ENCODE measurements around the gene BBOF1.

The BBOF1 gene

GRCh38 chr14:74029136-74029535 lies 10.0 kb downstream of the BBOF1 start:
- DNase-seq, result no peak

GRCh38 chr14:74034572-74034971 lies 15.4 kb downstream of the BBOF1 start:
- DNase-seq, result no peak

- no peak for DNase-seq
Measured at GRCh38 chr14:74035556-74035955, 16.4 kb downstream of the BBOF1 start.

GRCh38 chr14:74038020-74038859 lies 19.1 kb downstream of the BBOF1 start:
- peak in 1 of 2 experiments; percentile 13 for DNase-seq

- no peak for DNase-seq
Measured at GRCh38 chr14:74042296-74042695, 23.1 kb downstream of the BBOF1 start.

GRCh38 chr14:74045522-74045921 lies 26.4 kb downstream of the BBOF1 start:
- DNase-seq, result no peak

GRCh38 chr14:74048281-74048680 lies 29.1 kb downstream of the BBOF1 start:
- DNase-seq, result no peak

- DNase-seq, result no peak
Measured at GRCh38 chr14:74049876-74050495, 30.8 kb downstream of the BBOF1 start.

- DNase-seq, result no peak
Measured at GRCh38 chr14:74062809-74063150, 43.6 kb downstream of the BBOF1 start.

GRCh38 chr14:74064426-74064825 lies 45.3 kb downstream of the BBOF1 start:
- no peak for DNase-seq

- no peak for DNase-seq
Measured at GRCh38 chr14:74064883-74065282, 45.7 kb downstream of the BBOF1 start.

- DNase-seq, result no peak
Measured at GRCh38 chr14:74065746-74066575, 46.8 kb downstream of the BBOF1 start.

GRCh38 chr14:74077401-74077800 lies 58.3 kb downstream of the BBOF1 start:
- DNase-seq, result no peak

GRCh38 chr14:74080820-74081460 lies 61.8 kb downstream of the BBOF1 start:
- no peak for DNase-seq

GRCh38 chr14:74081491-74081890 lies 62.3 kb downstream of the BBOF1 start:
- DNase-seq, result no peak

GRCh38 chr14:74083161-74083560 lies 64.0 kb downstream of the BBOF1 start:
- no peak for DNase-seq

GRCh38 chr14:74083784-74084276 lies 64.7 kb downstream of the BBOF1 start:
- DNase-seq, result no peak

GRCh38 chr14:74084277-74085046 lies 65.3 kb downstream of the BBOF1 start, which contains the start of the genes ALDH6A1 and LIN52:
TSS of gene ALDH6A1 (minus strand) at chr14:74084453. CDS start at chr14:74084394, 59 bp downstream.
TSS of gene LIN52 (plus strand) at chr14:74084956. CDS start at chr14:74084975, 19 bp downstream.
- peak; percentile 100 for DNase-seq

GRCh38 chr14:74085047-74085637 lies 66.0 kb downstream of the BBOF1 start:
- no peak for DNase-seq

- DNase-seq, result no peak
Measured at GRCh38 chr14:74085828-74086227, 66.7 kb downstream of the BBOF1 start.

- DNase-seq, result no peak
Measured at GRCh38 chr14:74089251-74090020, 70.3 kb downstream of the BBOF1 start.

All from NCI-H187 (cell line).